ENCODE measurements around the gene NOC2L.

GRCh38 chr1:932776-933602 is 26.1 kb downstream of the NOC2L start:
- no peak for TF ChIP-seq SPI1 (IDR thresholded peaks at IDR 0.05; ENCODE audit: low read depth, low read length)
- TF ChIP-seq POLR2A (IDR thresholded peaks at IDR 0.05; ENCODE audit: low read depth, low read length), result no peak
- no peak for TF ChIP-seq POLR2AphosphoS5 (IDR thresholded peaks at IDR 0.05; ENCODE audit: low read depth, low read length)
